ENCODE measurements around the gene LRP1B.

Gene LRP1B

GRCh38 chr2:141737492-141738255 lies 393.1 kb downstream of the LRP1B start:
- DNase-seq: no peak

GRCh38 chr2:141736466-141736865 lies 394.4 kb downstream of the LRP1B start:
- no peak for DNase-seq

- DNase-seq: peak; percentile 75
Measured at GRCh38 chr2:141728886-141729285, 401.9 kb downstream of the LRP1B start.

- no peak for DNase-seq
Measured at GRCh38 chr2:141728142-141728541, 402.7 kb downstream of the LRP1B start.

- no peak for DNase-seq
Measured at GRCh38 chr2:141724426-141724825, 406.4 kb downstream of the LRP1B start.

GRCh38 chr2:141723814-141724213 lies 407.0 kb downstream of the LRP1B start:
- no peak for DNase-seq

GRCh38 chr2:141720476-141720875 lies 410.3 kb downstream of the LRP1B start:
- DNase-seq: no peak

- DNase-seq: no peak
Measured at GRCh38 chr2:141714496-141714895, 416.3 kb downstream of the LRP1B start.

- DNase-seq: no peak
Measured at GRCh38 chr2:141711627-141712026, 419.2 kb downstream of the LRP1B start.

- DNase-seq: no peak
Measured at GRCh38 chr2:141710589-141711239, 420.1 kb downstream of the LRP1B start.

- DNase-seq: no peak
Measured at GRCh38 chr2:141709756-141710155, 421.1 kb downstream of the LRP1B start.

- DNase-seq: no peak
Measured at GRCh38 chr2:141707486-141707885, 423.3 kb downstream of the LRP1B start.

GRCh38 chr2:141704541-141704940 lies 426.3 kb downstream of the LRP1B start:
- no peak for DNase-seq

GRCh38 chr2:141703501-141703900 lies 427.3 kb downstream of the LRP1B start:
- peak; percentile 60 for DNase-seq

- no peak for DNase-seq
Measured at GRCh38 chr2:141701618-141702017, 429.2 kb downstream of the LRP1B start.

GRCh38 chr2:141699573-141699972 lies 431.2 kb downstream of the LRP1B start:
- DNase-seq: no peak

- DNase-seq: no peak
Measured at GRCh38 chr2:141698500-141698899, 432.3 kb downstream of the LRP1B start.

- DNase-seq: no peak
Measured at GRCh38 chr2:141697035-141697434, 433.8 kb downstream of the LRP1B start.

- no peak for DNase-seq
Measured at GRCh38 chr2:141694180-141694579, 436.6 kb downstream of the LRP1B start.

GRCh38 chr2:141692829-141693228 lies 438.0 kb downstream of the LRP1B start:
- no peak for DNase-seq

- no peak for DNase-seq
Measured at GRCh38 chr2:141676139-141676538, 454.7 kb downstream of the LRP1B start.

- DNase-seq: no peak
Measured at GRCh38 chr2:141666191-141666590, 464.6 kb downstream of the LRP1B start.

GRCh38 chr2:141660232-141660631 lies 470.6 kb downstream of the LRP1B start:
- no peak for DNase-seq

GRCh38 chr2:141654311-141654710 lies 476.5 kb downstream of the LRP1B start:
- DNase-seq: no peak

GRCh38 chr2:141653184-141653583 lies 477.6 kb downstream of the LRP1B start:
- no peak for DNase-seq
